Heart right ventricle (tissue), 16 donors: Measurements from ENCODE around the gene BRD3OS. TPM values are rescaled to one million over a fixed set of nuclear protein-coding genes. Genes with fewer than 3 reads are reported as not detected.

Source experiments
- ATAC-seq, 8 donors: fragments of 200-7000 bp; cut with Tn5 transposase; one replicate each; pipeline ENCODE4 v1.9.1; 2020; ENCODE audit warnings: mild to moderate bottlenecking in 8 of 8, moderate library complexity in 8 of 8, moderate number of reproducible peaks in 1 of 8
- DNase-seq, 2 donors: peaks; one replicate each; pipeline ENCODE4 v3.0.0-alpha.2; 2020
- H3K27ac ChIP-seq, 10 donors: fragments of 200-600 bp; sonication (generic) in 2 of 10; one replicate each; pipeline versions ENCODE4 v1.5.0 to v1.8.0; 2020 to 2022; ENCODE audit warnings: mild to moderate bottlenecking in 3 of 10
- H3K27me3 ChIP-seq, 7 donors: fragments of 200-600 bp; one replicate each; pipeline ENCODE4 v1.8.0; 2021 to 2022; ENCODE audit warnings: mild to moderate bottlenecking in 2 of 7
- H3K36me3 ChIP-seq, 9 donors: fragments of 200-600 bp; sonication (generic) in 1 of 9; one replicate each; pipeline versions ENCODE4 v1.5.0 to v1.8.0; 2020 to 2022; ENCODE audit warnings: mild to moderate bottlenecking in 2 of 9
- H3K4me1 ChIP-seq, 9 donors: fragments of 200-600 bp; sonication (generic) in 1 of 9; one replicate each; pipeline versions ENCODE4 v1.5.0 to v1.8.0; 2020 to 2022; ENCODE audit warnings: mild to moderate bottlenecking in 4 of 9
- H3K4me3 ChIP-seq, 10 donors: fragments of 200-600 bp; sonication (generic) in 2 of 10; one replicate each; pipeline versions ENCODE4 v1.5.0 to v1.8.0; 2020 to 2022; ENCODE audit warnings: mild to moderate bottlenecking in 7 of 10, moderate library complexity in 2 of 10
- H3K9me3 ChIP-seq, 11 donors: fragments of 200-600 bp in 10 of 11; sonication (generic) in 2 of 11; one replicate each; pipeline versions ENCODE4 v1.5.0 to v1.8.0; 2013 to 2022; ENCODE audit warnings: mild to moderate bottlenecking in 2 of 11, control low read depth in 1 of 11, moderate library complexity in 1 of 11
- WGBS, 2 donors: extraction: QIAGEN DNeasy Blood & Tissue Kit; methylation state at CpG; one replicate each; pipeline ENCODE4 v1.1.7; 2013; ENCODE audit warnings: inconsistent platforms in 1 of 2; 5-methylcytosine and 5-hydroxymethylcytosine counted together
- intact Hi-C, 10 donors: fragments of 100-400 bp; cut with DNase I; formaldehyde crosslinking; loops; one replicate each; pipeline versions ENCODE4 v1.11.1 to v1.14.2; 2022
- polyA plus RNA-seq, 2 donors: library from polyadenylated mRNA; stranded (reverse); fragments of 200-250 nt; gene quantifications; one replicate each; pipeline ENCODE4 v1.2.3, GENCODE V29; 2013
- total RNA-seq, 10 donors: library from RNA; stranded (reverse); fragmentation: NEBNext Ultra II Directional in 3 of 10; extraction: Animal tissue kit (Norgen Biotek cat#: 25700) in 3 of 10; gene quantifications; one replicate each; pipeline versions ENCODE4 v1.2.1 to v1.2.4, GENCODE V29; 2021 to 2023
- TF ChIP-seq, protein P1 (sequence below), 9 donors: fragments of 200-600 bp; sonication (generic) in 2 of 9; IDR thresholded peaks; one replicate each; pipeline versions ENCODE4 v1.5.0 to v1.8.0; 2021 to 2022; ENCODE audit warnings: antibody characterized with exemption in 9 of 9, mild to moderate bottlenecking in 5 of 9, moderate library complexity in 1 of 9
- donor health status: Arrhythmogenic right ventricular cardiomyopathy.
- donor health status: ischemic (EF 13 %, LVEDD 7.1; RV severe dilation, severe dysfunction).
- donor health status: healthy with polysubstance abuse.
- donor health status: DM: no; HTN: yes; CAD: no.
- donor health status: DM: no; HTN: no; CAD: no.
- donor health status: ischemic (EF 25% LVEDD 6.9; RV normal size, moderate dysfunction).
- donor health status: ischemic (EF 25% LVEDD 5.7; RV mildly dilated, moderate dysfunction).
- donor health status: healthy.
- donor health status: DM: yes; HTN: yes; CAD: no.
- donor health status: Ischemic cardiomyopathy.
- donor health status: ischemic (EF 35%, LVEDD 5.7; RV mildly dilated, moderate dysfunction).
- donor health status: nonischemic (EF 11% LVEDD 7.7; RV severe dilation, severe dysfunction).
- donor health status: DM: yes; HTN: yes; CAD: no.
- donor health status: PGD.
- donor health status: ischemic (EF 29% LVEDD 5.4; RV normal size, mild dysfunction).
- donor health status: nonischemic (EF 23%, LVEDD 6.1; RV moderate dilation, normal function).

Gene BRD3OS
- total and polyA plus RNA-seq, 12 donors = 4.1 to 11.6 (median 7.0) TPM

DNA sequence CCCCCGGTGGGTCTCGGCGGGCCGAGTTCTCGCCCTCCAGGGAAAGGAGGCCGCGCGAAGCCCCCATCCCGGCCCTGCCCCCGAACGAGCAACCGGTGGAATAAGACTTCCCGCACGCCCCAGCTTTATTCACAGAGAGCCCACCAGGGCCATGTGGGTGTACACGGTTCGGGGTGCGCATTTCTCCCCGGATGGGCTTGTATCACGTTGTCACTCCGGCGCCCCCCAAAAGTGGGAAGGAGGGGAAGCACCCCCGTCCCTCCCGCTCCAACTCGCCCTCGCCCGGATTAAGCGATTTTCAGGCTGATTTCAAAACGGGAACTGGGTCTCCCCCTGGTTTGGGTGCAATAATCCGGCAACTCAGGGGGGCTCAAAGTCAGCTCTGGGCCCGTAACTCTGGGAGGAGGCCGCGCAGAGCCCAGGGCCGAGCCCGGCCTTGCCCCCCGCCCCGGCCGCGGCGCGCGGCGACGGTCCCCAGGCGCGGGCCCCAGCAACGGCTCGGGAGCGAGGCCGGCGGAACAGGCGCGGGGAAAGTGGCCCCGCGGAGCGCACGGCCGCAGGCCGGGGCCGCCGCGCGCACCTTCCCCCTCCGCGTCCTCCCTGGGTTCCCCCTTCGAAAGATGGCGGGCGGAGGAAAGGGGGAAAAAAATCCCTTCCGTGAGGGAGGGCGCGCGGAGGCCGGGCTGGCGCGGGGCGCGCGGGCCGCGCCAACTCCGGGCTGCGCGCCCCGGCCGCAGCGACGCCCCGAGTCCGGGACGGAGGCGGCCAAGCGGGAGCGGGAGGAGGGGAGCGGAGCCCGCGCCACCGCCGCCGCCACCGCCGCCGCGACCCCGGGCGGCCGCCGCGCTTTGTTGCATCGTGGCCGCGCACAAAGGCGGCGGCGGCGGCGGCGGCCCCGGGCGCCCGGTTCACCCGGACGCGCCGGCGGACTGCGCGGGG lies 41.9 kb downstream of the BRD3OS start:
- TF ChIP-seq, protein P1, sequence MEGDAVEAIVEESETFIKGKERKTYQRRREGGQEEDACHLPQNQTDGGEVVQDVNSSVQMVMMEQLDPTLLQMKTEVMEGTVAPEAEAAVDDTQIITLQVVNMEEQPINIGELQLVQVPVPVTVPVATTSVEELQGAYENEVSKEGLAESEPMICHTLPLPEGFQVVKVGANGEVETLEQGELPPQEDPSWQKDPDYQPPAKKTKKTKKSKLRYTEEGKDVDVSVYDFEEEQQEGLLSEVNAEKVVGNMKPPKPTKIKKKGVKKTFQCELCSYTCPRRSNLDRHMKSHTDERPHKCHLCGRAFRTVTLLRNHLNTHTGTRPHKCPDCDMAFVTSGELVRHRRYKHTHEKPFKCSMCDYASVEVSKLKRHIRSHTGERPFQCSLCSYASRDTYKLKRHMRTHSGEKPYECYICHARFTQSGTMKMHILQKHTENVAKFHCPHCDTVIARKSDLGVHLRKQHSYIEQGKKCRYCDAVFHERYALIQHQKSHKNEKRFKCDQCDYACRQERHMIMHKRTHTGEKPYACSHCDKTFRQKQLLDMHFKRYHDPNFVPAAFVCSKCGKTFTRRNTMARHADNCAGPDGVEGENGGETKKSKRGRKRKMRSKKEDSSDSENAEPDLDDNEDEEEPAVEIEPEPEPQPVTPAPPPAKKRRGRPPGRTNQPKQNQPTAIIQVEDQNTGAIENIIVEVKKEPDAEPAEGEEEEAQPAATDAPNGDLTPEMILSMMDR (IDR thresholded peaks at IDR 0.05) = no peak
- 0 to 1% methylated on average over 65 to 124 of the region's 126 CpGs for WGBS, 2 donors
- Histone ChIP-seq H3K27ac (peak overlapping the region; percentile 60 to 100 (median 78)), H3K4me1 (peaks cover 11 to 55% (median 47%) of the 10 kb centered on the region in 9 donors), H3K27me3 (peaks cover 0 to 14% (median 0%) of the 10 kb centered on the region in 7 donors), H3K4me3 (peak overlapping the region; percentile 35 to 88 (median 72)), H3K36me3 (no peaks in the 10 kb centered on the region), H3K9me3 (no peaks in the 10 kb centered on the region)
- no peak for DNase-seq
- ATAC-seq = peak in 1 of 8 donors; percentile 1
- intact Hi-C loops = loop anchor here in 4 of 10 donors (1.0 to 10.0 kb wide), 4 partner anchors 40 to 338 kb away; partner anchors contain the start of genes BRD3OS (in 3 of the 4) and WDR5 (in 2 of the 4)

DNA sequence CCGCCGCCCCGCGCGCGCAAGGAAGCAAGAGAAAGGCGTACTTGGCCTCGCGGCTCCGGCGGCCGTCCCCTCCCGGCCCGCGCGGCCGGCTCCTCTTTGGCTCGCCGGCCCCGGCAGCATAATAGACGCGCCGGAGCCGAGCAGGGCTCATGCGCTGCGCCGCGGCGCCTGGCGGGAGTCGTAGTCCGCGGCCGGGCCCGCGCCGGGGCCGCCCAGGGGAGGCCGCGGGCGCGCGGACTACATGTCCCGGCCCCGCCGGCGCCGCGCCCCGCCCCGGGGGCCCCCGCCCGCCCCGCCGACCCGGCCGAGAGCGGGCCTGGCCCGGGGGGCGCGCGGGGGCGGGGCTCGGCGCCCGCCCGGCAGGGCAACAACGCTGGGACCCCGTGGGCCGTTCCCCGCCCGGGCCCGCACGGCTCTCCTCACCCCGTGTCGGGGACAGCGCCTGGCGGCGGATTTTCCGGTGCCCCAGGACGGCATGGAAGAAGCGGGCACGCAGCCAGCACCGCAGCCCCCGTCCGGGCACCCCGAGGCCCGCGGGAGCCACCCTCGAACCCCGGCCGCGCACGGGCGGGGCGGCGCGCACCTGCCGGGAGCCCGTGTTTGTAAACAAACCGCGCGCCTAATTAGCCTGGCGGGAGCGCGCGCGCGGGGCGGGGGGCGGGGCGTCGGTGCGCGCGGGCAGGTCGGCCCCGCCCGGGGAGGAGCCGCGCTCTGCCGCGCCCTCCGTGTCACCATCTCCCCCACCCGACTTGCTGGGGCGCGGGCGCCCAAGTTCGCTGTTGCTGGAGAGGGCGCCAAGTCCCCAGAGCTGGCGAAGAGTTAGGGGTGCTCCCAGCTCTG lies 42.8 kb downstream of the BRD3OS start, which contains the start of gene BRD3:
BRD3 (minus strand) TSS at position 123 of the 840 bp plus-strand sequence. CDS start 14,549 bp downstream, outside the sequence.
- Histone ChIP-seq H3K27ac (peak within 1 kb of the TSS; percentile 92 to 100 (median 98)), H3K9me3 (no peaks in the 10 kb centered on the region), H3K36me3 (no peaks in the 10 kb centered on the region), H3K4me3 (peak within 1 kb of the TSS; percentile 70 to 98 (median 84)), H3K27me3 (peaks cover 0 to 14% (median 0%) of the 10 kb centered on the region in 7 donors), H3K4me1 (peaks cover 4 to 46% (median 37%) of the 10 kb centered on the region in 9 donors)
- WGBS, 2 donors = 0 to 1% methylated on average over 56 to 123 of the region's 131 CpGs
- ATAC-seq = peak; percentile 84 to 94 (median 92)
- DNase-seq = peak; percentile 83 to 86
- TF ChIP-seq, protein P1 (IDR thresholded peaks at IDR 0.05) = peak in 1 of 9 donors; percentile 12
- intact Hi-C loops = loop anchor here in 5 of 10 donors (2.0 to 10.0 kb wide), 4 partner anchors 41 to 337 kb away; partner anchors contain the start of genes BRD3OS (in 3 of the 5) and WDR5 (in 2 of the 5)

DNA sequence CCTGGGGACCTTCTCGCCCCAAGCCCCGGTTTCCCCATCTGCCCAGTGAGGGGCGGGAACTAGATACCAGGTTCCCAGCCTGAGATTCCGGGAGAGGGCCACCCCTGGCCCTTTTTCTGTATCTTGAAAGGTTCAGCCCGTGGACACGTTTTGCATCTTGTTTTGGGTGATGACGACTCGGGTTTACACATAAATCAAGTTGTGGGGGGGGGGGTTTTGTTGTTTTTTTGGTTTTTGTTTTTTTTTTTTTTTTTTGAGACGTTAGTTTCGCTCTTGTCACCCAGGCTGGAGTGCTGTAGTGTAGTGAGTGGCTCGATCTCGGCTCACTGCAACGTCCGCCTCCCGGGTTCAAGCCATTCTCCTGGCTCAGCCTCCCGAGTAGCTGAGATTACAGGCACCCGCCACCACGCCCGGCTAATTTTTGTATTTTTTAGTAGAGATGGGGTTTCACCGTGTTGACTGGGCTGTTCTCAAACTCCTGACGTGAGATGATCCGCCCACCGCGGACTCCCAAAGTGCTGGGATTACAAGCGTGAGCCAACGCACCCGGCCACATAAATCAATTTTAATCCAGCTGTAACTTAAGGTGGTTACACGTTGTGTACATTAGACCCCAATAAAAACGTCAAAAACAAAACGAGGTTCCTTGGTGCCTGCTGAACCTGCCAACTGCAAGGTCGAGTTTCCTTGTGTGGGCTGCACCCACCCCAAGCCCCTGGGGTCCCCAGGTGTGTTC lies 43.6 kb downstream of the BRD3OS start:
- Histone ChIP-seq H3K4me3 (peak overlapping the region; percentile 69 to 98 (median 84)), H3K27ac (peak overlapping the region; percentile 92 to 100 (median 98)), H3K9me3 (no peaks in the 10 kb centered on the region), H3K4me1 (peaks cover 4 to 38% (median 29%) of the 10 kb centered on the region in 9 donors), H3K36me3 (no peaks in the 10 kb centered on the region), H3K27me3 (peaks cover 0 to 14% (median 0%) of the 10 kb centered on the region in 7 donors)
- 29 to 35% methylated on average over 31 of the region's 31 CpGs for WGBS, 2 donors
- intact Hi-C loops = loop anchor here in 5 of 10 donors (2.0 to 10.0 kb wide), 4 partner anchors 42 to 336 kb away; partner anchors contain the start of genes BRD3OS (in 3 of the 5) and WDR5 (in 2 of the 5)
- DNase-seq (no peak), ATAC-seq (peak in 1 of 8 donors; percentile 15)
- TF ChIP-seq, protein P1 (IDR thresholded peaks at IDR 0.05) = no peak
